Measurements from ENCODE around the gene SRA1. TPM values are rescaled to one million over a fixed set of nuclear protein-coding genes. Genes with fewer than 3 reads are reported as not detected.
"Not testable (repeated sequence)": the region's sequence is repeated elsewhere in the genome, so short reads cannot be mapped to it uniquely, and the experiment has no call there.

The SRA1 gene
- total and polyA plus RNA-seq, 7 experiments from 2014 or later = 23.8 to 45.5 (median 34.0) TPM

- no peak for DNase-seq
- CTCF ChIA-PET = no interaction called here
- intact Hi-C loops (cut with micrococcal nuclease) = no loop called here
Observed at GRCh38 chr5:140591747-140592372, 34.6 kb upstream of the SRA1 start.

DNA sequence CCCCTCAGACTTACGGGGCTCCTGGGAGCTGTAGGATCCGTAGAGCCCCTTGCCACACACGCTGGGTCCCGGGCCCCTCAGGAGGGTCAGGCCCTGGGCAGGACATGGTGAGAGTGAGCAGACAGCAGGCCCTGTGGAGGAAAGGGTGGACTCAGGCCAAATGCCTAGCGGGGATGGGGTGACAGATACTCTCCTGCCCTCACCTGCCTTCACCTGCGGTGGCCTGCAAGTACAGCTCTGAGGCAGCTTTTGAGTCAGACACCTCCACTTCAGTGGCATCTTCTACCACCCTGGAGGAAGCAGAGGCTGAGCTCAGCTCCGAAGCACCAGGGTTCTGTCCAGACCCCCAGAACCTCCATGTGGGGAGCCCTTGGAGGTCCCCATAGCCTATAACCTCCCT lies 33.6 kb upstream of the SRA1 start:
- Mint-ChIP-seq H3K36me3 (no peaks in the 10 kb centered on the region), H3K9me3 (peaks cover 0 to 2% (median 0%) of the 10 kb centered on the region in 11 donors), H3K27ac (peak overlapping the region in 1 of 9 donors; percentile 31), H3K27me3 (peaks cover 0 to 13% (median 0%) of the 10 kb centered on the region in 5 donors), H3K4me1 (peaks cover 0 to 7% (median 0%) of the 10 kb centered on the region in 7 donors), H3K4me3 (no peak overlapping the region)
- Histone ChIP-seq H3K27me3 (ENCODE audit: control insufficient read depth in 2 of 2, insufficient read depth in 2 of 2, low read length in 2 of 2) (no peaks in the 10 kb centered on the region), H3K27ac (ENCODE audit: low read depth, low read length) (no peak overlapping the region), H3K9me3 (ENCODE audit: control insufficient read depth in 2 of 3, low read length in 3 of 3) (no peaks in the 10 kb centered on the region), H3K36me3 (ENCODE audit: control insufficient read depth in 2 of 3, insufficient read depth in 3 of 3, low read length in 3 of 3) (no peaks in the 10 kb centered on the region), H3K4me3 (ENCODE audit: low read length) (no peak overlapping the region), H3K4me1 (ENCODE audit: control insufficient read depth in 2 of 2, insufficient read depth in 2 of 2, low read length in 2 of 2) (no peaks in the 10 kb centered on the region)
- ChIA-PET POLR2A (no interaction called here), CTCF (no interaction called here)
- no peak for ATAC-seq
- no peak for DNase-seq
- intact Hi-C loops (cut with micrococcal nuclease) = no loop called here

More at GRCh38 chr5:140591747-140592372, 34.6 kb upstream of the SRA1 start:
- no peaks in the 10 kb centered on the region for H3K36me3 Mint-ChIP-seq
- peaks cover 0 to 8% (median 0%) of the 10 kb centered on the region in 5 donors for H3K27me3 Mint-ChIP-seq
- Histone ChIP-seq H3K9me3 (ENCODE audit: control insufficient read depth in 2 of 3, low read length in 3 of 3) (no peaks in the 10 kb centered on the region), H3K27ac (ENCODE audit: low read depth, low read length) (no peak overlapping the region), H3K27me3 (ENCODE audit: control insufficient read depth in 2 of 2, insufficient read depth in 2 of 2, low read length in 2 of 2) (no peaks in the 10 kb centered on the region), H3K4me3 (ENCODE audit: low read length) (no peak overlapping the region), H3K4me1 (ENCODE audit: control insufficient read depth in 2 of 2, insufficient read depth in 2 of 2, low read length in 2 of 2) (no peaks in the 10 kb centered on the region), H3K36me3 (ENCODE audit: control insufficient read depth in 2 of 3, insufficient read depth in 3 of 3, low read length in 3 of 3) (no peaks in the 10 kb centered on the region)
- H3K27ac Mint-ChIP-seq = no peak overlapping the region
- peaks cover 0 to 2% (median 0%) of the 10 kb centered on the region in 11 donors for H3K9me3 Mint-ChIP-seq
- H3K4me3 Mint-ChIP-seq = no peak overlapping the region
- POLR2A ChIA-PET = no interaction called here
- peak; percentile 64 for ATAC-seq
- H3K4me1 Mint-ChIP-seq = peaks cover 0 to 7% (median 0%) of the 10 kb centered on the region in 7 donors

GRCh38 chr5:140588311-140589070 lies 31.2 kb upstream of the SRA1 start:
- H3K9me3 Mint-ChIP-seq = peaks cover 0 to 6% (median 0%) of the 10 kb centered on the region in 11 donors
- H3K36me3 ChIP-seq (ENCODE audit: control insufficient read depth in 2 of 3, insufficient read depth in 3 of 3, low read length in 3 of 3) = no peaks in the 10 kb centered on the region
- peaks cover 0 to 16% (median 4%) of the 10 kb centered on the region in 5 donors for H3K27me3 Mint-ChIP-seq
- H3K4me1 Mint-ChIP-seq = peaks cover 0 to 2% (median 0%) of the 10 kb centered on the region in 7 donors
- ATAC-seq (no peak), DNase-seq (no peak)
- H3K36me3 Mint-ChIP-seq = no peaks in the 10 kb centered on the region
- H3K4me3 Mint-ChIP-seq = no peak overlapping the region
- ChIA-PET POLR2A (interaction anchor here (0.9 kb wide), 1 partner anchor 24 kb away, joined by 3 read pairs; the partner anchor contains the start of gene APBB3), CTCF (no interaction called here)
- H3K27ac ChIP-seq (ENCODE audit: low read depth, low read length) = no peak overlapping the region
- H3K4me1 ChIP-seq (ENCODE audit: control insufficient read depth in 2 of 2, insufficient read depth in 2 of 2, low read length in 2 of 2) = no peaks in the 10 kb centered on the region
- no peaks in the 10 kb centered on the region for H3K9me3 ChIP-seq (ENCODE audit: control insufficient read depth in 2 of 3, low read length in 3 of 3)
- no peak overlapping the region for H3K27ac Mint-ChIP-seq
- no peak overlapping the region for H3K4me3 ChIP-seq (ENCODE audit: low read length)
- H3K27me3 ChIP-seq (ENCODE audit: control insufficient read depth in 2 of 2, insufficient read depth in 2 of 2, low read length in 2 of 2) = no peaks in the 10 kb centered on the region
- intact Hi-C loops (cut with micrococcal nuclease) = no loop called here

DNA sequence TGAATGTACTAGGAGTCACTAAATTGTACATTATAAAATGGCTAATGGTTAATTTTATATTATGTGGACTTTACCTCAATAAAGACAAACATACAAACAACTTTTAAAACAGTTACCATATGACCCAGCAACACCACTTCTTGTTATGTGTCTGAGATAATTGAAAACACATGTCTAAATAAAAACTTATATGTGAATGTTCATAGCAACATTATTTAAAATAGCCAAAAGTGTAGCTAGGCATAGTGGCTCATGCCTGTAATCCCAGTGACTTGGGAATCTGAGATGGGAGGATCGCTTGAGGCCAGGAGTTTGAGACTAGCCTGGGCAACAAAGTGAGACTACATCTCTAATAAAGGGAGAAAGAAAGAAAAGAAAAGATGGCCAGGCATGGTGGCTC lies 30.2 kb upstream of the SRA1 start:
- peaks cover 0 to 26% (median 4%) of the 10 kb centered on the region in 5 donors for H3K27me3 Mint-ChIP-seq
- ChIA-PET CTCF (no interaction called here), POLR2A (interaction anchor here (0.6 kb wide), 1 partner anchor 87 kb away, joined by 3 read pairs; no protein-coding TSS in a partner anchor)
- peaks cover 0 to 3% (median 0%) of the 10 kb centered on the region in 5 donors for H3K36me3 Mint-ChIP-seq
- no peak overlapping the region for H3K4me3 Mint-ChIP-seq
- Histone ChIP-seq H3K36me3 (ENCODE audit: control insufficient read depth in 2 of 3, insufficient read depth in 3 of 3, low read length in 3 of 3) (no peaks in the 10 kb centered on the region), H3K4me3 (ENCODE audit: low read length) (no peak overlapping the region), H3K27me3 (ENCODE audit: control insufficient read depth in 2 of 2, insufficient read depth in 2 of 2, low read length in 2 of 2) (no peaks in the 10 kb centered on the region), H3K4me1 (ENCODE audit: control insufficient read depth in 2 of 2, insufficient read depth in 2 of 2, low read length in 2 of 2) (no peaks in the 10 kb centered on the region), H3K27ac (ENCODE audit: low read depth, low read length) (no peak overlapping the region), H3K9me3 (ENCODE audit: control insufficient read depth in 2 of 3, low read length in 3 of 3) (no peaks in the 10 kb centered on the region)
- H3K9me3 Mint-ChIP-seq = peaks cover 0 to 10% (median 3%) of the 10 kb centered on the region in 11 donors
- ATAC-seq (no peak), DNase-seq (no peak)
- intact Hi-C loops (cut with micrococcal nuclease) = no loop called here
- H3K27ac Mint-ChIP-seq = no peak overlapping the region
- peaks cover 0 to 2% (median 0%) of the 10 kb centered on the region in 7 donors for H3K4me1 Mint-ChIP-seq

GRCh38 chr5:140579188-140579747 lies 22.0 kb upstream of the SRA1 start:
- H3K4me3 ChIP-seq (ENCODE audit: low read length); DNase-seq; H3K36me3 Mint-ChIP-seq; H3K36me3 ChIP-seq (ENCODE audit: control insufficient read depth in 2 of 3, insufficient read depth in 3 of 3, low read length in 3 of 3); H3K9me3 ChIP-seq (ENCODE audit: control insufficient read depth in 2 of 3, low read length in 3 of 3); H3K27me3 ChIP-seq (ENCODE audit: control insufficient read depth in 2 of 2, insufficient read depth in 2 of 2, low read length in 2 of 2); H3K4me3 Mint-ChIP-seq; intact Hi-C loops (cut with micrococcal nuclease); H3K27ac Mint-ChIP-seq; POLR2A ChIA-PET; H3K4me1 ChIP-seq (ENCODE audit: control insufficient read depth in 2 of 2, insufficient read depth in 2 of 2, low read length in 2 of 2); ATAC-seq; H3K27ac ChIP-seq (ENCODE audit: low read depth, low read length): not testable (repeated sequence)
- Mint-ChIP-seq H3K27me3 (peaks cover 0 to 30% (median 6%) of the 10 kb centered on the region in 5 donors), H3K4me1 (peaks cover 3 to 15% (median 14%) of the 10 kb centered on the region in 7 donors), H3K9me3 (peaks cover 0 to 10% (median 5%) of the 10 kb centered on the region in 11 donors)
- CTCF ChIA-PET = interaction anchor here (1.2 kb wide), 1 partner anchor 32 kb away, joined by 4 read pairs; the partner anchor contains the start of gene EIF4EBP3

- ChIA-PET CTCF (interaction anchor here (1.0 kb wide), 1 partner anchor 29 kb away, joined by 5 read pairs; the partner anchor contains the start of gene EIF4EBP3), POLR2A (interaction anchor here (0.6 to 1.7 kb wide), 6 partner anchors 10 to 176 kb away, joined by 3 to 6 read pairs (median 4); partner anchors contain the start of genes ANKHD1, EIF4EBP3, IK and NDUFA2)
- intact Hi-C loops (cut with micrococcal nuclease) = loop anchor here in 1 of 2 donors (1.0 kb wide), 1 partner anchor 12 kb away; the partner anchor contains the start of genes APBB3 and SLC35A4
- Histone ChIP-seq H3K4me3 (ENCODE audit: low read length) (no peak overlapping the region), H3K9me3 (ENCODE audit: control insufficient read depth in 2 of 3, low read length in 3 of 3) (no peaks in the 10 kb centered on the region), H3K27ac (ENCODE audit: low read depth, low read length) (no peak overlapping the region), H3K36me3 (ENCODE audit: control insufficient read depth in 2 of 3, insufficient read depth in 3 of 3, low read length in 3 of 3) (no peaks in the 10 kb centered on the region), H3K4me1 (ENCODE audit: control insufficient read depth in 2 of 2, insufficient read depth in 2 of 2, low read length in 2 of 2) (no peaks in the 10 kb centered on the region), H3K27me3 (ENCODE audit: control insufficient read depth in 2 of 2, insufficient read depth in 2 of 2, low read length in 2 of 2) (no peaks in the 10 kb centered on the region)
- DNase-seq (peak in 3 of 9 donors; percentile 23 to 38 (median 28)), ATAC-seq (peak; percentile 70)
- Mint-ChIP-seq H3K27me3 (peaks cover 0 to 14% (median 6%) of the 10 kb centered on the region in 5 donors), H3K4me3 (no peak overlapping the region), H3K36me3 (peaks cover 0 to 11% (median 5%) of the 10 kb centered on the region in 5 donors), H3K27ac (peak overlapping the region in 6 of 9 donors; percentile 2 to 78 (median 63)), H3K4me1 (peaks cover 3 to 15% (median 14%) of the 10 kb centered on the region in 7 donors), H3K9me3 (peaks cover 0 to 2% (median 0%) of the 10 kb centered on the region in 11 donors)
Observed at GRCh38 chr5:140576776-140577201, 19.5 kb upstream of the SRA1 start.
